H1 (cell line): ENCODE data around the gene ZNF106. TPM values are rescaled to one million over a fixed set of nuclear protein-coding genes. Genes with fewer than 3 reads are reported as not detected.

ENCODE experiments used
- SIN3A ChIP-seq, 2 experiments: IDR thresholded peaks in 1 of 2; conservative IDR thresholded peaks in 1 of 2; 2 replicates each; pipeline ENCODE4 v1.6.1; 2011 to 2012; ENCODE audit warnings: low read length in 2 of 2, improper control_type of control experiment in 1 of 2, low read depth in 1 of 2, mild to moderate bottlenecking in 1 of 2
- polyA plus RNA-seq, 7 experiments: library from polyadenylated mRNA; depleted of rRNA in 3 of 7; stranded (reverse) in 5 of 7; unstranded in 2 of 7; fragments of >200 nt in 5 of 7; fragments of 200-250 nt in 2 of 7; gene quantifications; 1 replicate in 5 of 7; 2 replicates in 1 of 7; 4 replicates in 1 of 7; pipeline versions ENCODE4 v1.2.1 to v1.2.3, GENCODE V29; 2011 to 2013; ENCODE audit warnings: missing spikeins in 2 of 7, mixed read lengths in 2 of 7
- total RNA-seq: library from RNA; stranded (reverse); fragmentation: NEBNext Ultra II Directional; extraction: Animal tissue kit (Norgen Biotek cat#: 25700); gene quantifications from 2 replicates; pipeline ENCODE4 v1.2.1, GENCODE V29; 2021

The ZNF106 gene
- total and polyA plus RNA-seq, 2 of the 8 experiments (the other 6 are each of a cell fraction or from before 2014, with no cell fraction given) = 18.2 to 62.0 TPM

GRCh38 chr15:42474827-42475226 lies 16.1 kb downstream of the ZNF106 start (continued):
- TF ChIP-seq SIN3A (conservative IDR thresholded peaks at IDR 0.05 in 1 of 2, IDR thresholded peaks at IDR 0.05 in 1 of 2; ENCODE audit: low read depth in 1 of 2, low read length in 2 of 2) = no peak
